ENCODE measurements around the gene RNF150.
"Not testable (repeated sequence)": the region's sequence is repeated elsewhere in the genome, so short reads cannot be mapped to it uniquely, and the experiment has no call there.

Gene RNF150

DNA sequence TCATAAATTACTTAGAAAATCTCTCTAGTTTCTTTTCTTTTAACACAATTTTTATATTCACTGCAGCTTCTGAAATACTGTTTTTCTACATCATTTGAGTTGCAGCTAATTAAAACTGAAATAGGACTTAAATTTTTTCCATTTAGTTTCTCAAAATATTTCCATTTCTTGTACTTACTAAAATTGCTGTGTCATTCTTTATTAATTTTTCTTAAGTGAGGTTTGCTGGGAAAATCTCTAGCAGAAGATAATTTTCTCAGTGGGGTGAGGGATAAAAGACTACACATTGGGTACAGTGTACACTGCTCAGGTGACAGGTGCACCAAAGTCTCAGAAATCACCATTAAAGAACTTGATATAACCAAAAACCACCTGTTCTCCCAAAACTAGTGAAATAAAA is 57.7 kb downstream of the RNF150 start:
- no peak for DNase-seq (ENCODE audit: low spot score)

DNA sequence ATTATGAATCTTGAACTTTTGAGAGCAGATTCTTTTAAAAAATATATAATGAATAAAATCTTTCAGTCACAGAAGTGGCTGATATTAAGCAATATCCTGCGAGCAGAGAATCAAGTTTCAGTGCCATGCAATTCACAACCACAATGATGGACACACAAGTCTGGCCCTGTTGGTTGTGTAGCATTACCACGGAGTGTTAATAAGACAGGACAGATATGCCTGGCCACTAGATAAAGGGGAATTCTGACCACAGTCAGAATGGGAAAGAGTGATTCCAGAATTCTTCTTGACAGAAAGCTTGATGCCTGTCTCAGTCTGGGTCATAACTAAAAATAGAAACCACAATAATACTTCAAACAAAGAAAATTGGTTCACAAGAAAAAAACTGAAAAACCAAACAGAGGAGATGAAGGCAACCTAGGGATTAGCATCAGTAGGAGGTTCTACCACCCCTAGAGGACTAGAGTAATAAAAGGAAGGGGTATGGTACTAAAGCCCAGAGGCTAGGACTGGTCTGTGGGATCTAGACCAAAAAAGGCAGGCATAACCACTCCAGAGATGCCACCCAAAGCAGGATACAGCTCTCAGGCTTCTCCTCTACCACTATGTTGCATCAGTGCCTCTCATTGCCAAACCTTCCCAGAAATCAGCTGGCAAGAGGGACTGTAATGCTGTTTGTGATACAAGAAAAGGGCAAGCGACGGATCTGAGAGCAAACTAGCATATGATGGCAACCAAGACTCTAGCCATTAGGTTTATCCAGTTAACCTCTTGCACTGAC is 59.0 kb downstream of the RNF150 start:
- DNase-seq (ENCODE audit: low spot score) = no peak

DNA sequence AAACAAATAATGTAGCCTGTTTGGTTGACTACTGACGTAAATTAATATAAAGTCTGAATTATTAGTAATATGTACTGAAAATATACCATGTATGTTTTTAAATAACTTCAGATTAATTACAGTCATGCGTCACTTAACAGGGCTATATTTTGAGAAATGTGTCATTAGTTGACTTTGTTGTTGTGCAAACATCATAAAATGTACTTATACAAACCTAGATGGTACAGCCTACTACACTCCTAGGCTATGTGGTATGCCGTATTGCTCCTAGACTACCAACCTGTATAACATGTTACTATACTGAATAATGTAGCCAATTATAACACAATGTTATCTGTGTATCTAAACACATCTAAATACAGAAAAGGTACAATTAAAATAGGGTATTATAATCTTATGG is 66.6 kb downstream of the RNF150 start:
- no peak for DNase-seq (ENCODE audit: low spot score)

DNA sequence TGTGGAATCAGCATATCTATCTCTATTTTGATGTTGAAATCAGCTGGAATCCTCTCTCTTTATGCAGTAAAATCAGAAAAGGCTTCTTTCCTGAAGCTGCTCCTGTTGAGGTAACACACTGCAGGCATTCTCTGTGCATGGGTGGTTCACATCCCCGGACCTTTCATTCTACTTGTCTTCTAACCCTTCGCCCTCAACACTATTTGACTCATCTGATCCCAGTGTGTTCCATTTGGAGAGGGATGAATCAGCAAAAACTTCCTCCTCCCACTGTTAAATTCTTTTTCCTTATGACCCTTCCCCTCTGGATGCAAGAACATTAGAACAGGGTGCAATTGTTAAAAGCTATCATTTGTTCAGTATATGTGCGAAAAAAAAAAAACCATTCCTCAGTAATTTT is 67.4 kb downstream of the RNF150 start:
- DNase-seq (ENCODE audit: low spot score) = no peak

DNA sequence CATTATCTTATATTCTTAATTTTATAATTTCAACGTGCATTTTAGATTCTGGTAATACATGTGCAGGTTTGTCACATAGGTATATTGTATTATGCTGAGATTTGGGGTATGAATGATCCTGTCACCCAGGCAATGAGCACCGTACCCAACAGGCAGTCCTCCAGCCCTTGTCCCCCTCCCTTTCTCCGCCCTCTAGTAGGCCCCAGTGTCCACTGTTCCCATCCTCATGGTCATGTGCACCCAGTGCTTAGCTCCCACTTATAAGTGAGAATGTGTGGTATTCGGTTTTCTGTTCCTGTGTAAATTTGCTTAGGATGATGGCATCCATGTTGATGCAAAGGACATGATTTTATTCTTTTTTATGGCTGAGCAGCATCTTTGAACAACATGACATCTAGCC is 70.6 kb downstream of the RNF150 start:
- no peak for DNase-seq (ENCODE audit: low spot score)

DNA sequence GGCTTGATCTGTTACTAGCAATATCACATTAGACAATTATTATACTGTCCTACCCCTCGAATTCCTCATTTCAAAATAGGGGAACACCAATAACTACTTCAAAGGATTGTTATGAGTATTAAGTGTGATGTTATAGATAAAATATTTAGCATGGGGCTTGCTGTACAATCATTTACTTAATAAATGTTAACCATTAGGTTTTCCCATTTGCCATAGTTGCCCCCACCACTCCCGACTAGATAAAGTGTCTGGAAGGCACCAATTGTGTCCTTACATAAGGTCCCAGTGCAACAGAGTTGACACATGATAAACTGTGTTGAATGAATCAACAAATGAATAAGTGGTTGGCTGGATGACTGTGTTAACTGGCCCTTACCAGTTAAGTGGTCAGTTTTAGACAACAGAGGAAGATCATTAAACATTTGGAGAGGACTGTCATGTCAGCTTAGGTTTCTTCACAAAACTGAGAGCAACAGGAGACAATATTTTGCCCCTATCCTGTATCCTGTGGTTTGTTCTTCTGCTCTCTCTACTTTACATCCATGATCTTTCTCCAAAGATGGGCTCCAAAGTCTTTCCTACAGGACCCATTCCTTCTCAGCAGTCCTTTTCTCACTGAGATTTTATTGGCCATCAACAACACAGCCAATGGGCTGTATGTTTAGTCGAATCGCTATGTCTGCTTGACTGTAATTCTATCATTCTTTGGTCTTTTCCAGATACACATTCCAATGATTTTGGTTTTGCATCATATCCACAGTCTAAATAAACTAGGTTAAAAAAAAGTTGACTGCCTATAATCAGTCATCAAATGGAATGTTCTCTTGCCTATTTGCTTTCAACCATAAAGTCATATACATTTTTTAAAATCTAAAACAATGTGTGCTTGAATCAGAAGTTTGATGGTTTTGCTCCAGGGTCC is 74.4 kb downstream of the RNF150 start:
- no peak for DNase-seq (ENCODE audit: low spot score)

DNA sequence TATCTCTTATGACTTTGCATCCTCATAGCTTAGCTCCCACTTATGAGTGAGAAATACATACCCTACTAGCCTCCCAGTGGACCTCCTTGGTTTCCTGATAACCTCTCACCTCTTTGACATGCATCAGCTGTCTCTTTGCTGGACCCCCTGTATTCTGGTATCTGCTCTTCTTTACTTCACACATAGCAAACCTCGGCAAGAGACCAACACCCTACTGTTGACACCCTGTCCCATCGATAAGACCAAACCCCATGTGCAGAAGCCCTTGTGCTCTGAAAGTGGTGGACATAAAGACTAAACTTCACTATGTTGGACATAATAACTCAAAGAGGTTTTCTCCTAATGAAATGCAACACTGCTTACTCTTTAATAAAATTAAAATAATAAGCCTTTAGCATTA is 75.7 kb downstream of the RNF150 start:
- DNase-seq (ENCODE audit: low spot score) = no peak

DNA sequence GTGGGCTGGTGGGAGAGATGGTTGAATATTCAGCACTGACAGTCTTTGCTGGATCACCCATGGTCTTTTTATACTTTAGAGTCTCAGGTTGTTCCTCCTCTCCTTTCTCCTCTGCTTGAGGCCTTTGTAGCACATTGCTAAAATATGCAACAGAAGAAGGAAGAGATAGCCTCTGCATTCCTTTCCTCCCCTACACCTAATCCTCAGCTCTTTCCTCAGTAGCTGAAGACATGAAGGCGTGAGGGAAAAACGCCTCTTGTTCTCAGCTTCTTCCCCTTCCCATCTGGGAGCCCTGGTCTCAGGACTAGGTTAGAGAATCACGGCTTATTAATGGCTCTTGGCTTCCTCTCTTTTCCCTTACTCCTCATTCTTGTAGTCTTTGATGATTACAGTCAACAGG is 76.8 kb downstream of the RNF150 start:
- DNase-seq (ENCODE audit: low spot score) = no peak

DNA sequence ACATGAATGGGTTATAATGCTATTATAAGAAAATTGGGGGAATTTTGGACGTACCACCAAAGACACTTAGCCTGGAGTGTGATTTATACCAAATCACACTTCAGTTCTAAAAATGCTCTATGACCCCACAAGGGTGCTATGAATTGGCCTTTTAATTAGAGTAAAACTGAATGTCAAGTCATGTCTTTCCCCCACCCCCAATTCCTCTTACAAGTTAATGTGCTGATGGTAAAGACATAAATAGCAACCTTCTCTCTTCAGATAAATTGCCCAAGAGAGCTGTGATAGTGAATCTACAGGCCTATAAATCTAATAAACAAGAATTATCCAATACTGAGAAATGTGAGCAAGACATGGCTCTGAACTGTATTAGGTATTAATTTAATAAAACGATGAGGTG is 78.8 kb downstream of the RNF150 start:
- DNase-seq (ENCODE audit: low spot score) = no peak

DNA sequence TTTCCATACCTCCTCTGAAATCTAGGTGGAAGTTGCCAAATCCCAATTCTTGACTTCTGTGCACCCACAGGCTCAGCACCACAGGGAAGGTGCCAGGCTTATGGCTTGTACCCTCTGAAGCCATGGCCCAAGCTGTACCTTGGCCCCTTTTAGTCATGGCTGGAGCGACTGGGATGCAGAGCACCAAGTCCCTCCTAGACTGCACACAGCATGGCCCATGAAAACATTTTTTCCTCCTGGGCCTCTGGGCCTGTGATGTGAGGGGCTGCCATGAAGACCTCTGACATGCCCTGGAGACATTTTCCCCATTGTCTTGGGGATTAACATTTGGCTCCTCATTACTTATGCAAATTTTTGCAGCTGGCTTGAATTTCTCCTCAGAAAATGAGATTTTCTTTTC is 82.3 kb downstream of the RNF150 start:
- not testable (repeated sequence) for DNase-seq (ENCODE audit: low spot score)

DNA sequence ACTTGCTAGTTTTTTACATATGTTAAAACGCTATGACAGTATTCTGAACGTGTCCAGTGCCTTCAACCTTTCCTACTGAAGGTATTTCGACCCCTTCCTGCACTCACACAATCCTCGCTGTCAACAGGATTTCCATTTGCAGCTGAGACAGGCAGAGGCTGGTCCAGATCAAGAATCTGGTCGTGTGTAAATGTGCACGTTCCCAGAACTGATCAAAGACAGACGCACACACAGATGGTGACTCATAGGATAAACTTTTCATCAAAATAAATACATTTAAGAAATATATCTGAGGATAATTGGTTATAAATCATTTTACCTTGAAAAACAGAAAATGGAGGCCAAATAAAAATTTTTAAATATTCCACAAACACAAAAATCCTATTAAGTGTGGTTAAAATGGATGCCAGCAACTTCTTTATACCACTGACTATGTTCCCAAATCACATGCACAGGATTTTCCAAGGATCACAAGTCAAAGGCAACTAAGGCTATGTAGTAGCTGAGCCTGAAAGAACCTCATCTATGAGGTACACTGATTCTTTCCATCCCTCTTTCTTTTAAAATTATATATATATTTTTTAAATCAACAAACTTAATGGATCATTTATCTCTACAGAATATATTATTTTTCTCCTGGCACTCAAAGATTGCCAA is 85.9 kb downstream of the RNF150 start:
- DNase-seq (ENCODE audit: low spot score) = no peak

DNA sequence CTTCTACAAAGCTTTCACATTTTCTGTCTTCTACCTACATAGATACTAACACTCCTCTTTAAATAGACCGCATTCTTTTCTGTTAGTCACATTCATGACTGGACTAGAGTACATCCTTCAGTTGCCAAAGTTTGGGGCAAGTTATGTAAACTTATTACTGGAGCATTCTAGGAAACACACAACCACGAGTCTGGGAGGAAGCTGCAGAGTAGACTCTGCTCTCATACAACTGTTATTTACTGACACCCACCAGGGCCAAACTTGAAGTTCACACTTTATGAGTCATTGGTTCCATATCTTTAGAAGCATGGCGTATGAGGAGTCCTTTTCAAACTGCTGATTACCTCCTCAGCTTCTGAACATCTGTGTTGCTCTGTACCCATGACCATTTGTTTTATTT is 87.0 kb downstream of the RNF150 start:
- DNase-seq (ENCODE audit: low spot score) = no peak

DNA sequence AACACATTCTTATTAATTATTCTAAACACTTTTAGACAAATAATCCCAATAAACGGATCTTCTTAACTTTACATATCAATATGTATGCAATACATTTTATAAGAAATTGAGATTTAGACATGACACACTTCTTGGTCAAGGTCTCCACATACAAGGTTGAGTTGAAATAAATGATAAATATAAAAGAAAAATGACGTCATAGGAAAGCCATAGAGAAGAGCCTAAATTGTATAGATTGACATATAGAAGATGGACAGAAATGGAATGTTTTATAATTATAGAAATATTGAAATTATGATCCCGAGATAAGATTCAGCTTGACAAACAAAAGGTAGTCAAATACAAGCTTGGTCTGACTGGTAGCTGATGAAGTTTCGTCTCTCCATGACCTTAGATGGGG is 87.4 kb downstream of the RNF150 start:
- DNase-seq (ENCODE audit: low spot score) = no peak

DNA sequence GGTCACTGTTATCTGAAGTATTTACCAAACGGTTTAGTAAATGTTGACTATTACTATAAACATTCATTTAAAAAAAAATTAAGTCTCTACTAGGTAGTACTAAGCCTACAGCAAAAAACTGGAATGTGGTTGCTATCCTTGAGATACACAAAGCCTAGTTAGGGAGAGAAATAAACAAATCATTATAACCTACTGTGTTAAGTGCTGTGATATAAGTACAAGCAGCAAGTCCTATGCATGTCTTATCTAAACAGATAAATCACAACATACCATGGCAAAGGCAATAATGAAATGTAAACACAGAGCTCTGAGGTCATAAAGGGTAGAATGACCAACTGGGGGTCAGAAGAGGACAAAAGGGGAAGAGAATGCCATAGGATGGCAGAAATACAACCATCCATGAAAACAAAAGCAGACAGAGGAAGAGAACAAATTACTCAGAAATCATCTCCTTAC is 92.2 kb downstream of the RNF150 start:
- DNase-seq (ENCODE audit: low spot score) = no peak

DNA sequence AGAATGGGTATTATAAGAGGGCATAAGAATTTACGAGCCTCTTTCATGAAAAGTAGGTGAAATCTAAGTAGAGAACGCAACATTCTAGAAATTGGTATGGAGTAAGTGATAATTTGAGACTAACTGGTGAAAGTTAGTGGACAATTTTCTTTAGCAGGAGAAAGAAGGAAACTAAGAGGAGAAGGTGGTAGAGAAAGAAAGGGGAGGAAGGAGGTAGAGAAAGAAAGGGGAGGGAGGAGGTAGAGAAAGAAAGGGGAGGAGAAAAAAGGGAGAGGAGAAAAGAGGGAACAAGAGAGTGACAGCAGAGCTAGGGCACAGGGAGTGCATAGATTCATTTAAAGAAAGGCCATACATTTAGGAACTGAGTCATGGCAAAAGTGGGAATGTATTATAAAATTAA is 94.1 kb downstream of the RNF150 start:
- DNase-seq (ENCODE audit: low spot score) = no peak

DNA sequence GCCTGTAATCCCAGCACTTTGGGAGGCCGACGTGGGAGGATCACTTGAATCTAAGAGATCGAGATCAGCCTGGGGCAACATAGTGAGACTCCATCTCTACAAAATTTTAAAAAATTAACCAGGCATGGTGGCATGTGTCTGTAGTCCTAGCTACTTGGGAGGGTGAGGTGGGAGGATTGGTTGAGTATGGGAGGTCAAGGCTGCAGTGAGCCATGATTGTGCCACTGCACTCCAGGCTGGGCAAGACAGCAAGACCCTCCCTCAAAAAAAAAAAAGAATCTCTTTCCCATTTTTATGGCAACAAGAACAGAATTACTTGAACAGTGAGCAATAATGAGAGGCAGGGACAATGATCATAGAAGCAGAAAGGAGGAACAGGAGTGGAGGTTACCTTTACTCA is 94.8 kb downstream of the RNF150 start:
- no peak for DNase-seq (ENCODE audit: low spot score)

DNA sequence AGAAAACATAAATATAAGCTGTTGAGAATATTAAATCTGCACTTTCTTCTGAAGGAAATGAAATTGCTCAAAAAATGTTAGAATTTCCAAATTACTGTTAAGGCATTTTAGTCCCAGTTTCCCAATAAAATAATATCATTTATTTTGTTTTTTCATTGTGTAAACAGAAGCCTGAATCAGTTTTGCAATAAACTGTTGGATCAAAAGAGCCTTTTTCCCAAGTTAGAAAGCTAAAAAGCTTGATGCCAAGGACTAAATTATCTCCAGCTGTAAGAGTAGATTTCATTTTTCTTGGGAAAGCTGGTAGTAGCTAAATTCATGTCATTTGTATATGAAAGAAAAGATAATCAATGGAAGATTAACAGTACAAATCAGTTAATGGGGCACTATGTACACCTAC is 95.8 kb downstream of the RNF150 start:
- DNase-seq (ENCODE audit: low spot score) = no peak

DNA sequence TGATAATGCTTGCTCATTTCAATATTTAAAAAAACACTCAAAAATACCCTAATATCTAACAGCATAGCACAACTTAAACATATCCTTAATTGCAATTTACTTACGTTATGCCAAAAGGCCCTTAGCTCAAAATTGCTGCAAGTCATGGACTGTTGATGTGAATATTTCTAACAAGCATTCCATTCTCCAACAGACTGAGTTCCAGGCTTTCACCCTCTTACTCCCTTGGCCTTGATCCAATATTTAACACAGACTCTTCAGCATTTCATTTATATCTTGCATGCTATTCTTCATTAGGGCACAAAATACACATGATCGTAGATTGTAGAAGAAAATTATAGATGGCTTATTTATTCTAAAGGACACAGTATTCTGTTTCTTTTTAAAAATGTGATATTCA is 96.5 kb downstream of the RNF150 start:
- no peak for DNase-seq (ENCODE audit: low spot score)

DNA sequence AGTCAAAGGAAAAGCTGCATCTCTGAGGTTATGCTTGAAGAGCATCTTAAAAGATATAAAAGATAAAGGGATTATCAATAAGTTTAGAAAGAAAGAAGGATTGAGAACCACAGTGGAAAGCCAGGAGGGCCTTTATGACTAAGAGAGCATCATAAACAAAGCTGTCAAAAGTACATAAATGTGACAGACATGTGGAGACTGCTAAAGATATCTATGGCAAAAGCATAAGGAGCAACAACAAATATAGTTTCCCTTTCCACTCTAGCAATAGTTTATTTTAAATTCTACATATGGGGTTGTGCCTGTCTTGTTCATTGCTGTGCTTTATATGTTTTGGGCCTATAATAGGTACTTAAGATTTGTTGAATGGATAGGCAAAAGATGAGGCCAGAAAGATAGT is 97.3 kb downstream of the RNF150 start:
- DNase-seq (ENCODE audit: low spot score) = no peak

DNA sequence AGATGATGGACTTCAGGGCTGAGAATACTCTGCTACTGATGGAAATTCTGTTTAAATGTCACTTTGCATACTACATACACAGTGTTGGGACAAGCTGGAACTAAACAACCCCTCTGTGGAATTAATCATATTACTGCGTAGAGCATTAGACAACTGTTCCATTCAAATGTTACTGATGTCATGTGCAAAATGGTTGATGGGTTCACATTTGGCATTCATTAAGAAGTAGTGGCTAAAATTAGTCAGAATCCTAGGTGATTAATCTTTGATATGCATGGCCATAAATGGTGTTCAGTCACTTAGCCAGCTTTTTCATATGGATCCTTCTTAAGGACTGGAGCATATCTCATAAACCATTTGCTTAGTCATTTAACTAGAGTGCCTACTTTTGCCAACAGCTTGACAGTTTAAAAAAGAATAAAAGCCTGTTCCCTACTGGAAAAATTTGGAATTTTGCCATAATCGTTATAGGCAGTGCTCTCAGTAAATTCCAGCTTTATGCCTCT is 105.2 kb downstream of the RNF150 start:
- DNase-seq (ENCODE audit: low spot score) = no peak

DNA sequence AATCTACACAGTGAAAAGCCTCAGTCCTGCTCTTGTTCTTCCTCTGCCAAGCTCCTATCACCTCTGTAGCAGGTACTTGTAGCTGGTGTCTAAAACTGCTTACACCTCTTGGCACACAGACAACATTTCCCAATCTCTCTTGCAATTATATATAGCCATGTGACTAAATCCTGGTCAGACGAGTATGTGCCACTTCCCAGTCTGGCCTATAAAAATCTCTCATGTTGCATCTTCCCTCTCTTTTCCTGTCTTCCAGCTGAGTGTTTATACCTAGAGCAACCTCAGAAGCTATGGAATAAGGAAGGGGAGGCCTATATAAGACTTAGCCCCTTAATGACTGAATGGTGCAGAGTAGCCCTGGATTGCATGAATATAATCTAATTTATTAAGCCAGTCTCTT is 105.8 kb downstream of the RNF150 start:
- no peak for DNase-seq (ENCODE audit: low spot score)

DNA sequence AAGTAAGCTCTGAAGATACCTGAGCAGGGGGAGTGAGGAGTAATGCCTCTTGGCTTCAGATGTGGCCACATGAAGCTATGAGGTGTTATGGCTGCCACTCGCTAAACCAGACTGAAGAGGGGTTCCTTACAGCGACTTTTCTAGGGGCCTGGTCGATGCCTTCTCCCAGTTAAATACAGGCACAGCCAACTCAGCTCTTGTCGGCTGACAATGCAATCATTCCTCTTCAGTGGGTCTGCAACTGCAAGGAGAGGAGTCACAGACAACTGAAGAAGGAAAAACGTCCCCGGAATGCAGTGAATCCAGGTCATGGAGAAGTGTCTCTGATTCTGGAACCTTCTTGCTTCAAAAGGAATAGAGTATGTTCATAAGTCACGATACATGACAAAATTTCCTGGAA is 106.4 kb downstream of the RNF150 start:
- DNase-seq (ENCODE audit: low spot score) = no peak

DNA sequence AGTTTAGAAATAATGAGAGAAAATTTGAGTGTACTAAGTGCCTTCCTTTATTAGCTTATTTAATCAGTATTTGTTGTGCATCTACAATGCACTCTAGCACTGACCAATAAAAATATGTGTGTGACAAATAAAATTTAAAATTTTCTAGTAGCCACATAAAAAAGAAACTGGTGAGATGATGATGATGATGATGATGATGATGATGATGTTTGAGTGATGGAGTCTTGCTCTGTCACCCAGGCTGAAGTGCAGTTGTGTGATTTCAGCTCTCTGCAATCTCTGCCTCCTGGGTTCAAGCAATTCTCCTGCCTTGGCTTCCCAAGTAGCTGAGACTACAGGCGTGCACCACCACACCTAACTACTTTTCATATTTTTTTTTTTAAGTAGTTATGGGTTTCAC is 110.2 kb downstream of the RNF150 start:
- DNase-seq (ENCODE audit: low spot score) = no peak
